ENCODE data around the gene ELF5.
A peak's percentile ranks its signal among the peaks of the same experiment; 100 is the strongest.

ELF5 gene

DNA sequence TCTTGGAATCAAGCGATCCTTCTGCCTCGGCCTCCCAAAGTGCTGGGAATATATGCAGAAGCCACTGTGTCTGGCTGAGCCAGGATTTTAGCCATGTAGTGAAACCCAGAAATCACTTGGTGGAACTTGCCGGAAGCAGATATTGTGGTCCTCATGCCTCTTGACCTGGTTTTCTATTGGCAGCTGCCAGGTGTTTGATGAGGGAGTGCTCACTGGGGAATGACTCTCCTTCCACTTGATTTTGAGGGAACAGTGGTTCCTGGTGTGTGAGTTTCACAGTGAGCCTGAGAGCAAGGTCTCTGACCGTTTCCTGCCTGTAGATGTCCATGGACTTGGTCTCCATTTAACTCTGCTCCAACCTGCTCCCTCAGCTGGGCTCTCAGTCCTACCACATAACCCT, 34.7 kb upstream of the ELF5 start:
- no peak overlapping the region for H3K9ac ChIP-seq (ENCODE audit: insufficient read length, low read depth)
- no peaks in the 10 kb centered on the region for H3K36me3 ChIP-seq (ENCODE audit: insufficient read depth, insufficient read length, low read length)
- H3K27me3 ChIP-seq (ENCODE audit: insufficient read depth, insufficient read length), result no peaks in the 10 kb centered on the region
- no peak overlapping the region for H3K4me3 ChIP-seq (ENCODE audit: insufficient read length, low read depth)
- TF ChIP-seq SUZ12 (IDR thresholded peaks at IDR 0.05; ENCODE audit: extremely low read depth, insufficient read depth, insufficient read length) (no peak), ZNF274 (IDR thresholded peaks at IDR 0.05; ENCODE audit: low read depth, low read length) (no peak), YY1 (IDR thresholded peaks at IDR 0.05; ENCODE audit: insufficient read depth, insufficient read length) (no peak)
- H3K9me3 ChIP-seq (ENCODE audit: insufficient read depth, low read length), result no peaks in the 10 kb centered on the region
- DNase-seq (ENCODE audit: low read depth, low spot score), result no peak
- H3K4me1 ChIP-seq (ENCODE audit: insufficient read depth, insufficient read length), result no peaks in the 10 kb centered on the region

- H3K4me3 ChIP-seq (ENCODE audit: insufficient read length, low read depth), result no peak overlapping the region
- peak; percentile 25 for DNase-seq (ENCODE audit: low read depth, low spot score)
- H3K9me3 ChIP-seq (ENCODE audit: insufficient read depth, low read length), result no peaks in the 10 kb centered on the region
- H3K4me1 ChIP-seq (ENCODE audit: insufficient read depth, insufficient read length), result no peaks in the 10 kb centered on the region
- no peak for TF ChIP-seq YY1 (IDR thresholded peaks at IDR 0.05; ENCODE audit: insufficient read depth, insufficient read length)
- TF ChIP-seq ZNF274 (IDR thresholded peaks at IDR 0.05; ENCODE audit: low read depth, low read length), result no peak
- no peak for TF ChIP-seq SUZ12 (IDR thresholded peaks at IDR 0.05; ENCODE audit: extremely low read depth, insufficient read depth, insufficient read length)
- no peaks in the 10 kb centered on the region for H3K27me3 ChIP-seq (ENCODE audit: insufficient read depth, insufficient read length)
- H3K36me3 ChIP-seq (ENCODE audit: insufficient read depth, insufficient read length, low read length), result no peaks in the 10 kb centered on the region
- peak overlapping the region; percentile 0 for H3K9ac ChIP-seq (ENCODE audit: insufficient read length, low read depth)
Measured at GRCh38 chr11:34546511-34547209, 33.1 kb upstream of the ELF5 start.

GRCh38 chr11:34542089-34542488, 28.5 kb upstream of the ELF5 start:
- no peaks in the 10 kb centered on the region for H3K9me3 ChIP-seq (ENCODE audit: insufficient read depth, low read length)
- H3K27me3 ChIP-seq (ENCODE audit: insufficient read depth, insufficient read length), result no peaks in the 10 kb centered on the region
- H3K4me1 ChIP-seq (ENCODE audit: insufficient read depth, insufficient read length), result no peaks in the 10 kb centered on the region
- H3K9ac ChIP-seq (ENCODE audit: insufficient read length, low read depth), result no peak overlapping the region
- H3K36me3 ChIP-seq (ENCODE audit: insufficient read depth, insufficient read length, low read length), result no peaks in the 10 kb centered on the region
- TF ChIP-seq ZNF274 (IDR thresholded peaks at IDR 0.05; ENCODE audit: low read depth, low read length) (no peak), YY1 (IDR thresholded peaks at IDR 0.05; ENCODE audit: insufficient read depth, insufficient read length) (no peak), SUZ12 (IDR thresholded peaks at IDR 0.05; ENCODE audit: extremely low read depth, insufficient read depth, insufficient read length) (no peak)
- H3K4me3 ChIP-seq (ENCODE audit: insufficient read length, low read depth), result no peak overlapping the region
- no peak for DNase-seq (ENCODE audit: low read depth, low spot score)

GRCh38 chr11:34540870-34541269, 27.3 kb upstream of the ELF5 start:
- no peak overlapping the region for H3K9ac ChIP-seq (ENCODE audit: insufficient read length, low read depth)
- no peaks in the 10 kb centered on the region for H3K36me3 ChIP-seq (ENCODE audit: insufficient read depth, insufficient read length, low read length)
- no peak for DNase-seq (ENCODE audit: low read depth, low spot score)
- no peak overlapping the region for H3K4me3 ChIP-seq (ENCODE audit: insufficient read length, low read depth)
- no peaks in the 10 kb centered on the region for H3K27me3 ChIP-seq (ENCODE audit: insufficient read depth, insufficient read length)
- H3K9me3 ChIP-seq (ENCODE audit: insufficient read depth, low read length), result no peaks in the 10 kb centered on the region
- H3K4me1 ChIP-seq (ENCODE audit: insufficient read depth, insufficient read length), result no peaks in the 10 kb centered on the region
- TF ChIP-seq YY1 (IDR thresholded peaks at IDR 0.05; ENCODE audit: insufficient read depth, insufficient read length), result no peak
- no peak for TF ChIP-seq ZNF274 (IDR thresholded peaks at IDR 0.05; ENCODE audit: low read depth, low read length)
- TF ChIP-seq SUZ12 (IDR thresholded peaks at IDR 0.05; ENCODE audit: extremely low read depth, insufficient read depth, insufficient read length), result no peak

DNA sequence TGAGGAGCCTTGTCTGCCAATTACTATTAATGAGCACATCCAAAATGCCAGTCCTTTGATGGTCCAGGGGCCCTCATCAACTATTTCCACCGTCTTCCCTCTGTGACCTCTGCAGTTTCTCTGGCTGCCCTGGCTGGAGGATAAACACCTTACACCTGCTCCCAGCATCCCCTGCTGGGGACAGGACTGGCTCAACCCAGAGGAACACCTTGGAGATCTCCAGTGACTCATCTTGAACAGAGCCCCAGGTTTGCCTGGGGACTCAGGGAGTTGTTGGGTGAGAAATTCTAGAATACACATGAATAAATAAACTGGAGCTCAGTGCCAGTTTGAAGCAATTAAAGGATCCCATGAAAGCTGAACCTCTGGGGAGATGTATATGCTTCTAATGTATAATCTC, 24.0 kb upstream of the ELF5 start:
- H3K27me3 ChIP-seq (ENCODE audit: insufficient read depth, insufficient read length), result no peaks in the 10 kb centered on the region
- H3K36me3 ChIP-seq (ENCODE audit: insufficient read depth, insufficient read length, low read length), result no peaks in the 10 kb centered on the region
- H3K9me3 ChIP-seq (ENCODE audit: insufficient read depth, low read length), result no peaks in the 10 kb centered on the region; the same call in 1 of the 2 replicates
- no peaks in the 10 kb centered on the region for H3K4me1 ChIP-seq (ENCODE audit: insufficient read depth, insufficient read length)
- H3K4me3 ChIP-seq (ENCODE audit: insufficient read length, low read depth), result no peak overlapping the region
- no peak for DNase-seq (ENCODE audit: low read depth, low spot score)
- H3K9ac ChIP-seq (ENCODE audit: insufficient read length, low read depth), result no peak overlapping the region
- no peak for TF ChIP-seq SUZ12 (IDR thresholded peaks at IDR 0.05; ENCODE audit: extremely low read depth, insufficient read depth, insufficient read length)
- no peak for TF ChIP-seq YY1 (IDR thresholded peaks at IDR 0.05; ENCODE audit: insufficient read depth, insufficient read length)

GRCh38 chr11:34536056-34536455, 22.5 kb upstream of the ELF5 start:
- H3K4me1 ChIP-seq (ENCODE audit: insufficient read depth, insufficient read length), result no peaks in the 10 kb centered on the region
- H3K9me3 ChIP-seq (ENCODE audit: insufficient read depth, low read length), result no peaks in the 10 kb centered on the region; the same call in 1 of the 2 replicates
- no peak for DNase-seq (ENCODE audit: low read depth, low spot score)
- no peaks in the 10 kb centered on the region for H3K27me3 ChIP-seq (ENCODE audit: insufficient read depth, insufficient read length)
- no peak overlapping the region for H3K4me3 ChIP-seq (ENCODE audit: insufficient read length, low read depth)
- TF ChIP-seq YY1 (IDR thresholded peaks at IDR 0.05; ENCODE audit: insufficient read depth, insufficient read length) (no peak), ZNF274 (IDR thresholded peaks at IDR 0.05; ENCODE audit: low read depth, low read length) (no peak), SUZ12 (IDR thresholded peaks at IDR 0.05; ENCODE audit: extremely low read depth, insufficient read depth, insufficient read length) (no peak)
- no peaks in the 10 kb centered on the region for H3K36me3 ChIP-seq (ENCODE audit: insufficient read depth, insufficient read length, low read length)
- no peak overlapping the region for H3K9ac ChIP-seq (ENCODE audit: insufficient read length, low read depth)

DNA sequence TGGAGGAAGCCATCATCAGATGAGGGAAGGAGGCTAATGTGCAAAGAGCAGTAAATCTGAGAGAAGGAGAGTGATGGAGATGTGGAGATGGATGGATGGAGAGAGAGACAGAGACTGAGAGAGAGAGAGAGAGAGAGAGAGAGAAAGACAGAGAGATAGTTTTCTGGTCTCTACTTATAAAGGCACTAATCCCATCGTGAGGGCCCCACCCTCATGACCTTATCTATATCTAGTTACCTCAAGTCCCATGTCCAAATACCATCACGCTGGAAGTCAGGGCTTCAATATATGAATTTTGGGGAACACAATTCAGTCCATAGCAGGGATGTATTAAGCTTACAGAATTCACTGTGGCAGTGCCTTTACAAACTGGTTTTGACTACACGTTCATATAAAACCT, 21.2 kb upstream of the ELF5 start:
- Histone ChIP-seq H3K9ac (ENCODE audit: insufficient read length, low read depth) (no peak overlapping the region), H3K9me3 (ENCODE audit: insufficient read depth, low read length) (no peaks in the 10 kb centered on the region; the same call in 1 of the 2 replicates), H3K4me3 (ENCODE audit: insufficient read length, low read depth) (no peak overlapping the region), H3K4me1 (ENCODE audit: insufficient read depth, insufficient read length) (no peaks in the 10 kb centered on the region), H3K36me3 (ENCODE audit: insufficient read depth, insufficient read length, low read length) (no peaks in the 10 kb centered on the region), H3K27me3 (ENCODE audit: insufficient read depth, insufficient read length) (no peaks in the 10 kb centered on the region)
- TF ChIP-seq SUZ12 (IDR thresholded peaks at IDR 0.05; ENCODE audit: extremely low read depth, insufficient read depth, insufficient read length) (no peak), YY1 (IDR thresholded peaks at IDR 0.05; ENCODE audit: insufficient read depth, insufficient read length) (no peak), ZNF274 (IDR thresholded peaks at IDR 0.05; ENCODE audit: low read depth, low read length) (no peak)
- DNase-seq (ENCODE audit: low read depth, low spot score), result no peak

All from NT2/D1 (cell line).